OCI-LY7 (cell line): ENCODE measurements around the gene OAF. TPM values are rescaled to one million over a fixed set of nuclear protein-coding genes. Genes with fewer than 3 reads are reported as not detected.

Source experiments
- Bru-seq: library from RNA; stranded (reverse); fragments of 400-500 nt; gene quantifications from one replicate; lab custom pipeline; 2021; lab: Mats Ljungman, UMichigan
- BruChase-seq, 2 experiments: library from RNA; stranded (reverse); fragments of 400-500 nt; gene quantifications; one replicate each; lab custom pipeline; 2021; lab: Mats Ljungman, UMichigan
- BruUV-seq: library from RNA; stranded (reverse); fragments of 400-500 nt; replicated peaks from 2 replicates; lab custom pipeline; 2021; lab: Mats Ljungman, UMichigan
- CTCF ChIA-PET: fragments of 300-600 bp; sonication (Branson Sonifier 250); formaldehyde crosslinking; loops from one replicate; lab custom pipeline; 2022; ENCODE audit warnings: antibody characterized with exemption; ENCODE audit not compliant: unreplicated experiment; lab: Charles Lee
- POLR2A ChIA-PET: fragments of 300-600 bp; sonication (Branson Sonifier 250); formaldehyde crosslinking; loops from one replicate; lab custom pipeline; 2022; ENCODE audit warnings: antibody characterized with exemption; lab: Charles Lee
- DNase-seq: peaks from one replicate; pipeline ENCODE4 v3.0.0-alpha.2; 2015; ENCODE audit warnings: low spot score
- H2AFZ ChIP-seq: fragments of 200-600 bp; sonication (generic), shearing (Covaris generic); 2 replicates; pipeline ENCODE4 v1.6.1; 2014; ENCODE audit warnings: mild to moderate bottlenecking, antibody characterized with exemption, low read length, moderate library complexity
- H3K27ac ChIP-seq: fragments of 200-600 bp; sonication (generic); 2 replicates; pipeline ENCODE4 v1.5.1; 2014; ENCODE audit warnings: mixed run types, low read depth, mild to moderate bottlenecking, moderate library complexity, low read length, inconsistent platforms; ENCODE audit not compliant: poor library complexity, severe bottlenecking
- H3K36me3 ChIP-seq: fragments of 200-600 bp; sonication (generic); 2 replicates; pipeline ENCODE4 v1.6.1; 2014; ENCODE audit warnings: mild to moderate bottlenecking, antibody characterized with exemption, low read length, moderate library complexity, mixed read lengths; ENCODE audit not compliant: insufficient read depth
- H3K4me1 ChIP-seq: fragments of 200-600 bp; sonication (generic); 2 replicates; pipeline ENCODE4 v1.5.1; 2014; ENCODE audit warnings: mild to moderate bottlenecking, low read length; ENCODE audit not compliant: insufficient read depth, poor library complexity, severe bottlenecking
- H3K4me2 ChIP-seq: fragments of 200-600 bp; sonication (generic); 2 replicates; pipeline ENCODE4 v1.6.1; 2014; ENCODE audit warnings: mild to moderate bottlenecking, low read length
- H3K4me3 ChIP-seq: fragments of 200-600 bp; sonication (generic); 2 replicates; pipeline ENCODE4 v1.5.1; 2014; ENCODE audit warnings: mild to moderate bottlenecking, low read depth, low read length; ENCODE audit not compliant: poor library complexity, severe bottlenecking
- H3K79me2 ChIP-seq: fragments of 200-600 bp; sonication (generic); 2 replicates; pipeline ENCODE4 v1.6.1; 2016; ENCODE audit warnings: low read depth, mild to moderate bottlenecking, low read length, moderate library complexity, mixed read lengths; ENCODE audit not compliant: insufficient read depth
- H3K9me2 ChIP-seq: fragments of 200-600 bp; sonication (generic); 2 replicates; pipeline ENCODE4 v1.6.1; 2016; ENCODE audit warnings: mild to moderate bottlenecking, low read length, mixed read lengths; ENCODE audit not compliant: insufficient read depth
- H3K9me3 ChIP-seq: fragments of 200-600 bp; sonication (generic); 2 replicates; pipeline ENCODE4 v1.6.1; 2014; ENCODE audit warnings: mild to moderate bottlenecking, mixed run types, low read length, mixed read lengths
- H4K20me1 ChIP-seq: fragments of 200-600 bp; sonication (generic); 2 replicates; pipeline ENCODE4 v1.6.1; 2014; ENCODE audit warnings: mild to moderate bottlenecking, antibody characterized with exemption, low read length, moderate library complexity, mixed read lengths; ENCODE audit not compliant: insufficient read depth
- CTCF ChIP-seq: fragments of 200-600 bp; sonication (generic); conservative IDR thresholded peaks from 2 replicates; pipeline ENCODE4 v1.5.1; 2014; ENCODE audit warnings: mild to moderate bottlenecking, antibody characterized with exemption, low read length, moderate library complexity, mixed read lengths
- EZH2phosphoT487 ChIP-seq: fragments of 200-600 bp; sonication (generic); IDR thresholded peaks from 2 replicates; pipeline ENCODE4 v1.6.1; 2018; ENCODE audit warnings: low read depth, borderline replicate concordance, mild to moderate bottlenecking, mixed run types, antibody characterized with exemption, low read length, moderate library complexity, mixed read lengths
- intact Hi-C: fragments of 100-400 bp; cut with micrococcal nuclease; formaldehyde crosslinking; loops from one replicate; pipeline ENCODE4 v1.10.0; 2022; ENCODE audit not compliant: unreplicated experiment
- long read RNA-seq: library from polyadenylated mRNA; stranded (forward); transcript quantifications from one replicate; pipeline ENCODE4 v2.0.0, GENCODE V29; 2022
- total RNA-seq, 2 experiments: library from RNA; depleted of rRNA in 1 of 2; stranded (reverse); fragments of >200 nt in 1 of 2; shearing (Covaris generic) in 1 of 2; gene quantifications; 2 replicates each; pipeline ENCODE4 v1.2.3, GENCODE V29; 2014 to 2022

The OAF gene
- 1.9 and 3.4 TPM in 2 replicates for total RNA-seq (2014; rRNA removed; shearing (Covaris generic))
- total RNA-seq (2022) = 3.1 and 3.8 TPM in 2 replicates
- percentile 36 among the genes with signal in this experiment for Bru-seq, nascent RNA
- percentile 37 among the genes with signal in this experiment for BruChase-seq, experiment 1, labeled RNA remaining after a 6-hour chase
- BruChase-seq, experiment 2, labeled RNA remaining after a 2-hour chase = percentile 40 among the genes with signal in this experiment
- long read RNA-seq, transcript OAF-201 (4 exons, 2,525 nt) = major isoform, 11 of 14 reads
- long read RNA-seq, partial matches to known transcripts = 0 of 14 reads
- long read RNA-seq, other reads (novel, unspliced or antisense) = 2 of 14 reads

GRCh38 chr11:120210626-120211521, at the start of gene OAF:
Gene OAF, plus strand, starts transcription at chr11:120211032. Its CDS starts 248 bp downstream, at chr11:120211280.
- intact Hi-C loops = loop anchor here (2.0 kb wide), 1 partner anchor 482 kb away; the partner anchor contains the start of gene NECTIN1
- TF ChIP-seq CTCF (0 out of 2 replicates have a peak, but pooled peaks have one; percentile 22), EZH2phosphoT487 (no peak)
- H3K79me2 ChIP-seq = no peaks in the 10 kb centered on the region
- no peaks in the 10 kb centered on the region for H4K20me1 ChIP-seq
- BruUV-seq = no TSS peak
- H3K36me3 ChIP-seq = no peaks in the 10 kb centered on the region
- H2AFZ ChIP-seq = peak within 1 kb of the TSS; percentile 97
- peaks cover 14% of the 10 kb centered on the region for H3K4me1 ChIP-seq
- peak within 1 kb of the TSS; percentile 71 for H3K4me3 ChIP-seq
- DNase-seq = peak; percentile 88
- ChIA-PET CTCF (interaction anchor here (0.6 kb wide), 1 partner anchor 1581 kb away, joined by 3 read pairs; no protein-coding TSS in a partner anchor), POLR2A (no interaction called here)
- no peaks in the 10 kb centered on the region for H3K9me2 ChIP-seq
- H3K27ac ChIP-seq = no peak within 1 kb of the TSS
- H3K4me2 ChIP-seq = peak within 1 kb of the TSS; percentile 88
- H3K9me3 ChIP-seq = no peaks in the 10 kb centered on the region

GRCh38 chr11:120167659-120168058, 43.2 kb upstream of the OAF start:
- CTCF ChIA-PET = no interaction called here

More at GRCh38 chr11:120167659-120168058, 43.2 kb upstream of the OAF start:
- Histone ChIP-seq H3K27ac (no peak overlapping the region), H3K36me3 (no peaks in the 10 kb centered on the region), H3K4me1 (no peaks in the 10 kb centered on the region), H3K9me3 (no peaks in the 10 kb centered on the region), H4K20me1 (no peaks in the 10 kb centered on the region), H3K4me2 (no peak overlapping the region), H2AFZ (no peak overlapping the region), H3K4me3 (no peak overlapping the region), H3K9me2 (no peaks in the 10 kb centered on the region), H3K79me2 (no peaks in the 10 kb centered on the region)
- POLR2A ChIA-PET = no interaction called here
- DNase-seq = no peak
- TF ChIP-seq EZH2phosphoT487 = no peak
- TF ChIP-seq CTCF = no peak
- BruUV-seq = no TSS peak
- intact Hi-C loops = no loop called here
